PFSK-1 (cell line): Measurements from ENCODE around the gene ADGRE1.

Experiments used
- POLR2AphosphoS5 ChIP-seq: IDR thresholded peaks from 2 replicates; pipeline ENCODE4 v1.6.1; 2012; ENCODE audit warnings: low read depth, mild to moderate bottlenecking, control low read depth, low read length, moderate library complexity
- REST ChIP-seq, 2 experiments: IDR thresholded peaks; 2 replicates each; pipeline versions ENCODE4 v1.6.1 to v1.8.0; 2011 to 2012; ENCODE audit warnings: low read depth in 2 of 2, low read length in 2 of 2, control low read depth in 1 of 2, inconsistent platforms in 1 of 2, mild to moderate bottlenecking in 1 of 2, moderate library complexity in 1 of 2; ENCODE audit not compliant: insufficient read depth in 1 of 2
- TAF1 ChIP-seq: IDR thresholded peaks from 2 replicates; pipeline ENCODE4 v1.6.1; 2012; ENCODE audit warnings: low read length, control low read depth, borderline replicate concordance; ENCODE audit not compliant: insufficient read depth

- TF ChIP-seq POLR2AphosphoS5 (no peak), TAF1 (no peak), REST (IDR thresholded peaks at IDR 0.05; ENCODE audit: insufficient read depth in 1 of 2, low read depth in 2 of 2, low read length in 2 of 2) (no peak)
Observed at GRCh38 chr19:6849876-6850275, 37.5 kb upstream of the ADGRE1 start.
